HG03520 (cell line): ENCODE data around the gene MIEF1.
"Not testable (repeated sequence)": the region's sequence is repeated elsewhere in the genome, so short reads cannot be mapped to it uniquely, and the experiment has no call there.

Source experiments
- ATAC-seq: cut with Tn5 transposase; IDR thresholded peaks from one replicate; pipeline ENCODE4 v1.9.1; 2021; ENCODE audit warnings: mild to moderate bottlenecking, moderate library complexity; ENCODE audit not compliant: unreplicated experiment

The MIEF1 gene

GRCh38 chr22:39489094-39490068 is 12.7 kb upstream of the MIEF1 start:
- ATAC-seq: no peak

- ATAC-seq: peak; percentile 76
Measured at GRCh38 chr22:39490135-39490798, 11.8 kb upstream of the MIEF1 start.

DNA sequence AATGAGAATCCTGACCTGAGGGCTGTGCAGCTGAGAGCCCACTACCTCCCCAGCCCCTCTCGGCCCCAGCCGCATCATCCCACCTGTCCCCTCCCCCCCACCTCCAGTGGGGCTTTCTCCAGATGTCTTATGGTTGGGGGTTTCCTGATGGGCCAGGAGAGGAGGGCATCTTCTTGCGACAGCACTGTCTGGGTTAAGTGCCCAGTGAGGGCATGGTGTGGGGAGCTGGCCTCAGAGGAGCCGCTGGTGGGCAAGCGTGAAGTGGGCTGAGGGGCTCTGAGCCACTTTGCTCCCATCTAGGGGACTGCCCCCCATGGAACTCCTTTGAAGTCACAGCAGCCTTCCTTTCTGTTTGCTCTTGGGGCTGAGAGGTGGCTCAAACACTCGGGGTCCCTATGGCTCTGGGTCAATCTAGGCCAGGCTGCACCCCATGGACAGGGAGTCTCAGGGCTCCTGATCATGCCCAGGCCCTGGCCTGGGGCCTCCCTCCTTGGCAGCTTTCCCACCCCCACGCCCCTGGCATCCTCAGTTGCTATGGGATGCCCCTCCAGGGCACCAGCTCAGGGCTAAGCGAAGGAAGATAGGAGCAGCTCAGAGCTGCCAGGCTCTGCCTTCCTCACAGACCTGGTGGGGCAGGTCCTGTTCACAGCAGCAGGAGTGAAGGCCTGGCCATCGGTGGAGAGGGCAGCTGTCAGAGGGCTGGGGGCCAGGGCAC is 11.0 kb upstream of the MIEF1 start:
- no peak for ATAC-seq

GRCh38 chr22:39491696-39492095 is 10.4 kb upstream of the MIEF1 start:
- no peak for ATAC-seq

- ATAC-seq: no peak
Measured at GRCh38 chr22:39492186-39492585, 9.9 kb upstream of the MIEF1 start.

- no peak for ATAC-seq
Measured at GRCh38 chr22:39493759-39494158, 8.3 kb upstream of the MIEF1 start.

DNA sequence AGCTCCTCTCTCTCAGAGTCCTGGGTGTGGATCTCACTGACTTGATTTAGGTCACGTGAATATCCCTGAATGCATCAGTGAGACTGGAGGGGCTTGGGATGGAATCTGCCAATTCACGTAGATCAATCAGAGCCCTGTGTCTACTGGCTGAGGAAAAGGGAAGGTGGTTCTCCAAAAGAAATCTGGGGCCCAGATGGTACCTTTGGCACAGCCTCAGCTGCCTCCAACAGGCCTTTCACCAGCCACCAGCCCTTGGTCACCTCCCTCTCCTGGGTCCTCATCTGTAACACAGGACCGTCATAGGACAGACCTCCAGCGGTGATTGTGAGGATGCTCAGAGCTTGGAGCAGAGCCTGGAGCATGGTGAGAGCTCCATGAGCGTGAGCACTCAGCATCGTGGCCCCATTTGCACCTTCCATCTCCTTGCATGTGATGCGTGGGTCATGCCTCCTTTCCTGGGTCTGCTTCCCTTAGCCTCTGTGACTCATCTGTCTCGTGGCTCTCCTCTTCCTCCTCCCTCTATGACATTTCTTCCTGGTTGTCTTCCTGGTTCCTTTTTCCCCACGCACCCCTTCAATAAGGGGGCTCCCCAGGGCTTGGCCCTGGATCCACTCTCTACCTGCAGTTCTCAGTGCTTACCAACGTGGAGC is 7.5 kb upstream of the MIEF1 start:
- ATAC-seq: no peak

DNA sequence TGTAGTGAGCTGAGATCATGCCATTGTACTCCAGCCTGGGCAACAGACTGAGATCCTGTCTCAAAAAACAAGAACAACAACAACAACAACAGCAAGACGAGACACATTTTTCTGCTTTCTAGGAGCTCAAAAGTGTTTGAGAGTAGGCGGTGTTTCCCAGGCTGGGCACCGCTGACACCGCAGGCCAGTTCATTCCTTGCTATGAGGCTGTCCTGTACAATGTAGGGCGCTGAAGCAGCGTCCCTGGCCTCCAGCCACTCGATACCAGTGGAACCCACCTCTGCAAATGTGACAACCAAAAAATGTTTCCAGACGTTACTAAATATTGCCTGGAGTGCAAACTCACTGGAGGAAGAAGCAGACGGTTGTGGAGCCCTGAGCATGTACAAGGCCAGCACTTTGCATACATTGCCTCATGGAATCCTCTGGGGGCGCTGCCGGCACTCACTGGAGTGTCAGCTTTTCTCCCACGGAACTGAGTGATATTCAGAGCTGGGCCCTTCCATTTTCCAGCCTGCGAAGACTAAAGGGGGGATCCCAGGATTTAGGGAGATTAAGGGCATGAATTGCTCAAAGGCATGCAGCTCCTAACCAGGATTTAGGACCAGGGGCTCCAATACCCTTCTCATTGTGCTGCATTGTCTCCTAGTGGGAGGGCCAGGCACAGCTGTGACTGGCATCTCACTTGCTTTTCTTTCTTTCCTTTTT is 5.8 kb upstream of the MIEF1 start:
- no peak for ATAC-seq

DNA sequence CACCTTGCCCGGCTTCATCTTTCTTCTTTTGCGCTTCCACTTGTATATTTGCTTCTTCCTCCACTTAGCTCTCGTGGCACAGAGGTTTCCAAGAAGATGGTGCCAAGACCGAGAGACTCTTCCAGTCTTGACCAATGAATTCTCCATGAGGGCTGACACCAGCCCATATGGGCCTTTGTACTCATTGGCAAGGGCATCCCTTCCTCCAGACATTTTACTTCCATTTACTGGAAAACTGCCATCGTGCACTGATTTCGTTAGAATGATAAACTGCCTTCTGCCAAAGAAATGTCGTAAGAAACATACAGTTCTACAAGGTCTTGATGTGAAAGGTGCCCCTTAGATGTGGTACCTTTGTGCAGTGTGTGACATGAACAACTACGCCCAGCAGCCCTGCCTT is 4.7 kb upstream of the MIEF1 start:
- no peak for ATAC-seq

GRCh38 chr22:39498368-39498767 is 3.7 kb upstream of the MIEF1 start:
- ATAC-seq: no peak

- no peak for ATAC-seq
Measured at GRCh38 chr22:39498802-39499201, 3.3 kb upstream of the MIEF1 start.

- no peak for ATAC-seq
Measured at GRCh38 chr22:39500101-39500500, 2.0 kb upstream of the MIEF1 start.

DNA sequence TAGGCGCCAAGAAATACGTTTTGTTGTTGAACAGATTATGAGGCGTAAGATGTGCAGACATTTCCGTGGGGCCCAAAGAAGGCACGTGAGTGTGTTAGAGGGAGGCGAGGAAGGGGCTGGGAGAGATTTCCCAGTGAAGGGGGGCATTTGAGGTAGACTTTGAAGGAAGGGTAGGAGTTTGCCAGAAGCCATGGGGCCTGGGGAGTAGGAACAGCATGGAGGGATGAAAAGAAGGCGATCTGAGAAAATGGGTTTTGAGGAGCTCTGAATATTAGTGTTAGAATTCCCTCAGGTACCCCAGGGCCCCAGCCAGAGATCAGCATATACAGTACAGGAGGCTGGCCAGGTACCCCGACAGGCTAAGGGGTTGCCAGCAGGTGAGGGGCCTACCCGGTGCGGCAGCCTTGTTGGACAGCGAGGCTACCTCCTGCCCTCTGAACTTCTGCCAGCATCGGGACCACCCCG is 414 bp upstream of the MIEF1 start:
- no peak for ATAC-seq

DNA sequence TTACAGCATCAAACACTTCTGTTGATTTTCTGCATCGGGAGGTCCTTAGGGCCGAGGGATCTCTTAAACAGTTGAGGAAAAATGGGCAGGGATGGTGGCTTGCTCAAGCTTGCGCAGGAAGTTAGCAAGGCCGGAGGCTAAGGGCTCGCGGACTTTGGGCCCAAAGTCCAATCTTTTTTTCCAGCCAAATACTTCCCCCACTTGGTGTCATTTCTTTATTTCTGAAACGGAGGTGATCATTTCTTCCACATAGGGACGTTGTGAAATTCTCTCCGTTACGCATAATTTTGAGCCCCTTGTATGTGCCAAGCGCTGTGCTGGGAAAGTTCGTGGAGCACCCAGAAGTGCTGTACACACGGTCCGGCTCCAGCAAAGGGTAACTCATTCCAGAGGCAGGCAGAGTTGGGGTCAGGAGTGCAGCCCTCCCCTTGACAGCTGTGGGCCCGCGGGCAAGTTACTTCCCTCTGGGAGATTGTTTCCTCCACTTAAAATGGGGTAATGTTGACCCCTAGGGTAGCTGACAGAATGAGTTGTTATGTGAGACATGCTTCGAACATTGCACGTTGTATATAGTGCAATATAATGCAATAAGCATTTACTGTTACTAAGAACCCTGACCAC is 809 bp downstream of the MIEF1 start:
- no peak for ATAC-seq

DNA sequence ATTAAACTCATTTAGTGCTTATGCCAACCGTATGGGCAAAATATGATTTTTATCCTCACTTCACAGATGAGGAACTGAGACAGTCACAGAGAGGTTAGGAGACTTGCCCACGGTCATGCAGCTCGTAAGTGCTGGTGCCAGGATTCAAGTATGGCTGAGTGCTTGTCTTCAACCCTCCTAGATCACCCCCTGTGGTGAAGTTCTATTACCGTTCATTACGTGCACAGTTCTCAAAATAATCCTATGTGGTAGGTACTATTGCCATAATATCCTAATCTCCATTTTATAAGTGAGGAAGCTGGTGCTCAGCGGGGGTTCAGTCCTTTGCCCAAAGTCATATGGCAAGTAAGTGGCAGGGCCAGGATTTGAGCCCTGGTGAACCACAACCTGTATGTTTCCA is 1.5 kb downstream of the MIEF1 start:
- no peak for ATAC-seq

GRCh38 chr22:39504071-39504470 is 2.0 kb downstream of the MIEF1 start:
- no peak for ATAC-seq

GRCh38 chr22:39507021-39507420 is 4.9 kb downstream of the MIEF1 start:
- ATAC-seq: not testable (repeated sequence)

GRCh38 chr22:39508393-39508792 is 6.3 kb downstream of the MIEF1 start:
- ATAC-seq: no peak

- no peak for ATAC-seq
Measured at GRCh38 chr22:39510529-39511149, 8.5 kb downstream of the MIEF1 start.
